Activated T-cell treated with anti-CD3 and anti-CD28 coated beads for 48 hours (primary cell): Measurements from ENCODE around the gene CRCP.
"Not testable (repeated sequence)": the region's sequence is repeated elsewhere in the genome, so short reads cannot be mapped to it uniquely, and the experiment has no call there.

Source experiments
- DNase-seq: peaks from one replicate; pipeline ENCODE4 v3.0.0-alpha.2; 2020; ENCODE audit warnings: low read depth

The CRCP gene

DNA sequence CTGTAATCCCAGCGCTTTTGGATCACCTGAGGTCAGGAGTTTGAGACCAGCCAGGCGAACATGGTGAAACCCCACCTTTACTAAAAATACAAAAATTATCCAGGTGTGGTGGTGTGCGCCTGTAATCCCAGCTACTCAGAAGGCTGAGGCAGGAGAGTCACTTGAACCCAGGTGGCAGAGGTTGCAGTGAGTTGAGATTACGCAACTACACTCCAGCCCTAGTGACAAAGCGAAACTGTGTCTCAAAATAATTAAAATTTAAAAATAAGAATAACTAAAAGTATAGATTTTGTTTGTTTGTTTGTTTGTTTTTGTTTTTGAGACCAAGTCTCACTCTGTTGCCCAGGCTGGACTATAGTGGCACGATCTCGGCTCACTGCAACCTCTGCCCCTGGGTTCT is 41.4 kb downstream of the CRCP start:
- DNase-seq, result not testable (repeated sequence)

DNA sequence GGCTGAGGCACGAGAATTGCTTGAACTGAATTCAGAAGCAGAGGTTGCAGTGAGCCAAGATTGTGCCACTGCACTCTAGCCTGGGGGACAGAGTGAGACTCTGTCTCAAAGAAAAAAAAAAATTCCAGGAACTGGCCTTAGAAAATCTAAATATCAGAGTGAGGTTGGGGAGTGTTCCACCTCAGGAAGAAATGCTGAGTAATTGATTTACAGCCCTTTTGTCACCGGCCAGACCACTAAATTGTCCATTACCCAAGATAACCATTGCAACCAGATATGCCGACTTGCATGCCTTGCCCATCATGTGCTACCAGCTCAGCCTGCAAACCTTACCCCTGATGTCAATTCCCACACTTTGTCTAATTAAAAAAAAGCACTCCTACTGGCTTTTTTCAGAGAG is 42.4 kb downstream of the CRCP start:
- no peak for DNase-seq

DNA sequence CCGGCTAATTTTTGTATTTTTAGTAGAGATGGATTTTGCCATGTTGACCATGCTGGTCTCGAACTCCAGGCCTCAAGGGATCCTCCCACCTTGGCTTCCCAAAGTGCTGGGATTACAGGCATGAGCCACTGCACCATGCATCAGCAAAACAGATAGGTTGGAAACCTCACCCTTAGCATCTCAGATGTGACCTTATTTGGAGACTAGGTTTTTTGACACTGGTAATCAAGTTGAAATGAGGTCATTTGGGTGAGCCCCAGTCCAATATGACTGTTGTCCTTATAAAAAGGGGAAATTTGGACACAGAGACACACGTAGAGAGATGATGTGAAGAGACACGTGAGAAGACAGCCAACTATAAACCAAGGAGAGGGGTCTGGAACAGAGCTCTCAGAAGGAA is 48.0 kb downstream of the CRCP start:
- no peak for DNase-seq

DNA sequence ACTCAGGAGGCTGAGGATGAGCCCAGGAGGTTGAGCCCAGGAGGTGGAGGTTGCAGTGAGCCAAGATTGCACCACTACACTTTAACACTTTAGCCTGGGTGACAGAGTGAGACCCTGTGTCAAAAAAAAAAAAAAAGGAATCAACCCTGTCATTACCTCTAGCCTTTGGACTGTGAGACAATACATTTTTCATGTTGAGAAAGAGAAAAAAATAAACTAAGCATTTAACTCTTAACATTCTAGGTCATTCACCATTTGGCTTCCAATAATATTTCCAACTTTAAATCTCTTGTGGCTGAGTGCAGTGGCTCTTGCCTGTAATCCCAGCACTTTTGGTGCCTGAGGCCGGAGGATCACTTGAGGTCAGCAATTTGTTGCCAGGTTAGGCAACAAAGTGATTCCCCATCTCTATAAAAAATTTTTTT is 48.6 kb downstream of the CRCP start:
- DNase-seq, result no peak

DNA sequence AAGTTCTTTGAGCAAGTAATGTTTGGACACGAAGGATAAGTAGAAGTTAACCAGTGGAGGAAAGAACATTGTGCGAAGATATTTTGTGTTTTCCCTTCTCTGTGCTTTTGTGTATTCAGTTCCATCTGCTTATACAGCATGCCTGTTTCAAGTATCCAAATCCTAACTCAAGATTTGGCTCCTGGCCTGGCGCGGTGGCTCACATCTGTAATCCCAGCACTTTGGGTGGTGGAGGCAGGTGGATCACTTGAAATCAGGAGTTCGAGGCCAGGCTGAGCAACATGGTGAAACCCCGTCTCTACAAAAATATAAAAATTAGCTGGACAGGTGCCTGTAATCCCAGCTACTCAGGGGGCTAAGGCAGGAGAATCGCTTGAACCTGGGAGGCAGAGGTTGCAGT is 49.7 kb downstream of the CRCP start:
- DNase-seq, result no peak

DNA sequence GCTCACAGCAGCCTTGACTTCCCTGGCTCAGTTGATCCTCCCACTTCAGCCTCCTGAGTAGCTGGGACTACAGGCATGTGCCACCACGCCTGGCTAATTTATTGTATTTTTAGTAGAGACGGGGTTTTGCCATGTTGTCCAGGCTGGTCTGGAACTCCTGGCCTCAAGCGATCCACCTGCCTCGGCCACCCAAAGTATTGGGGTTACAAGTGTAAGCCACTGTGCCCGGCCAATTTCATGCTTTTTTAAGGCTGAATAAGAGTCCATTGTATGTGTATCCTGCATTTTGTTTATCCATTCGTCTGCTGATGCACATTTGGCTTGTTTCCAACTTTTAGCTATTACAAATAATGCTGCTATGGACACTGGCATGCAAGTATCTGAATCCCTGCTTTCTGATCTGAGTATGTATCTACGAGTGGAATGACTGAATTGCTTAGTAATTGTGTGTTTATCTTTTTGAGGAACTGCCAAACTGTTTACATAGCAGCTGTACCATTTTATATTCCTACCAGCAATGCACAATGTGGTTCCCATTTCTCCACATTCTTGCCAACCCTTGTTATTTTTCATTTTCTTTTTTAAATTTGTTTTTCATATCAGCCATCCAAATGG is 53.2 kb downstream of the CRCP start:
- no peak for DNase-seq

DNA sequence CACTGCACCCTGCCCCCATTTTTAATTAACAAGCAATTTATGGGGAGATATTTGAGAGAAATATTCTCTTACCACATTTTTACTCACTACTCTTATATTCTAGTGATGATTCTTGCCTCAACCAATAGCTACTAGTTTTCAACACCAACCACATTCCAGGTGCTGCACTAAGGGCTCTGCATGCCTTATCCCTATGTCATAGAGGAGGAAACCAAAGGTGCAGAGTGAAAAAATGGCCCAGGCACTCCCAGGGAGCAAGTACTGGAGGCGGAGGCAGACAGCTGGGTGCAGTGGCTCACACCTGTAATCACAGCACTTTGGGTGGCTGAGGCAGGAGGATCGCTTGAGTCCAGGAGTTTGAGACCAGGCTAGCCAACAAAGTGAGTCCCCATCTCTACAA is 55.0 kb downstream of the CRCP start:
- no peak for DNase-seq

DNA sequence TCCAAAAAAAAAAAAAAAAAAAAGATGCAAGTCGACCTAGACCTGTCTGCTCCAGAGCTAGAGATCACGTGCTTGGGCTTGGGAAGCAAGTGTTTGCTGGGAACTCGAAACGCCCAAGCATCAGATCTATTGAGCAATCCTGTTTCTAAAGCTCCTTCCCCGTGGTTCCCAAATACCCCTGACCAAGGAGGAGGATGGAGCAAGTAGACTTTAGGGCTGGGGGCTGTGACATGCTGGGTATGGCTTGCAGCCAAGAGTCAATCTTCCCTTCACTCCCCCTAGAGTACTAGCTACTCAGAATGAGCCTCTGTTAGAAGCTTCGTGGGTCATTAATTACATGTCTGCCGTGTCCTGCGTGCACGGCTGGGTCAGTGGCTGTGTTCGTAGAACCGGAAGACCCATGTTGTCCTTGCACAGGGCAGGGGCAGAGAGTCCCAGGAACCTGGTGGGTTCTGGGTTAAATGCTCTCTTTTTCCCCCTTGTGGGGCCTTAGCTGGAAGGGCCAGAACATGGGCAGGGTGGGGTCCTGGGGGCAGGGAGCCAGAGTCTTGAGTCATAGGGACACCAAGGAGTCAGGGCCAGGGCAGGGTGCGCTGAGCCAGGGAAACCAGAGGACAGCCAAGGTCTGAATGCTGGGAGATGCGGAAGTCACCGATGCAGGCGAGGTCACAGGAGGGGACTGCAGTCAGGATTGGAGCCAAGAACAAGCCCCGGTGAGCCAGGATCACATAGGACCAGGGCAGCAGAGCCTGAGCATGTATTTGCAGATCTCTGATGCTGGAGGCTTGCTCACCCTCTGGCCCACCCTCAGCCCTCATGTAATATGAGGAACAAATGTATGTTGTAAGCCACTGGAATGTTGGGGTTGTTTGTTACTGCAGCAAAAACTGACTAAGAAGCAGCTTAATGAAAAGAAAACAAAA is 55.9 kb downstream of the CRCP start:
- DNase-seq, result no peak

DNA sequence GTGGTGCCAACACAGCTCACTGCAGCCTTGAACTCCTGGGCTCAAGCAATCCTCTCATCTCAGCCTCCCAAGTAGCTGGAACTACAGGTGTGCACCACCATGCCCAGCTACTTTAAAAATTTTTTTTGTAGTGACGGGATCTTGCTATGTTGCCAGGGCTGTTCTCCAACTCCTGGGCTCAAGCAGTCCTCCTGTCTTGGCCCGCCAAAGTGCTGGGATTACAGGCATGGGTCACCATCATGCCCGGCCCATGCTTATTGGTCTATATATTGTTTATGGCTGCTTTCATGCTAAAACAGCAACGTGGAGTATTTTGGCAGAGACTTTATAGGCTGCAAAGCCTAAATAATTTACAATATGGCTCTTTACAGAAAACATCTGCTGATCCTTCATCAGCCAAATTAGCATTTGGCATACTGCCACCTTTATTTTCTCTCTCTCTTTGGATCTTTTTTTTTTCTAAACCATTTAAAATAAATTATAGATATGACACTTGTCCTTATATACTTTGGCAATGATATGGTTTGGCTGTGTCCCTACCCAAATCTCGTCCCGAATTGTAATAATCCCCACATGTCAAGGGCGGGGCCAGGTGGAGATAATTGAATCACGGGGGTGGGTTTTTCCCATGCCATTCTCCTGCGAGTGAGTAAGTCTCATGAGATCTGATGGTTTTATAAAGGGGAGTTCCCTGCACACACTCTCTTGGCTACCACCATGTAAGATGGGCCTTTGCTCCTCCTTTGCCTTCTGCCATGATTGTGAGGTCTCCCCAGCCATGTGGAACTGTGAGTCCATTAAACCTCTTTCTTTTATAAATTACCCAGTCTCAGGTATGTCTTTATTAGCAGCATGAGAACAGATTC is 58.1 kb downstream of the CRCP start:
- DNase-seq, result not testable (repeated sequence)

DNA sequence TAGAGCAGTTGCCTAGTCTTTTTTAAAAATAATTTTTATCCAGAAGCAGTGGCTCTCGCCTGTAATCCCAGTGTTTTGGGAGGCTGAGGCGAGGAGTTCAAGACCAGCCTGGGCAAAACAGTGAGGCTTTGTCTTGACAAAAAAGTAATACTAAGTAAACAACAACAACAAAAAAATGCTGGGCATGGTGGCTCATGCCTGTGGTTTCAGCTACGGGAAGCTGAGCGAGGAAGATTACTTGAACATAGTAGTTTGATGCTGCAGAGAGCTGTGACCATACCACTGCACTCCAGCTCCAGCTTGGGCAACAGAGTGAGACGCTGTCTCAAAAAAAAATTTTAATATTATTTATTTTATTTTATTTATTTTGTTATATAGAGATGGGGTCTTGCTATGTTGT is 59.2 kb downstream of the CRCP start:
- no peak for DNase-seq

DNA sequence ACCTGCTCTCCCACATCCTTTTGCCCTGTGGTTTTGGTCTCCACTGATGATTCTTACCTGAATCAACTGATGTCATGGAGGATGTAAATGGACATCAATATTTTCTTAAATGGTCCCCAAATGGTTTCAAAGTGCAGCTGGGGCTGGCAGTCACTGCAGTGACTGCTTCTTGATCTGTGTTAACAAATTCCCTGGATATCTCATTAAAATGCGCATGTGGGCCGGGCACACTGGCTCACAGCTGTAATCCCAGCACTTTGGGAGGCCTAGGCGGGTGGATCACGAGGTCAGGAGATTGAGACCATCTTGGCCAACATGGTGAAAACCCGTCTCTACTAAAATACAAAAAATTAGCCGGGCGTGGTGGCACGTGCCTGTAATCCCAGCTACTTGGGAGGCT is 60.4 kb downstream of the CRCP start:
- not testable (repeated sequence) for DNase-seq

DNA sequence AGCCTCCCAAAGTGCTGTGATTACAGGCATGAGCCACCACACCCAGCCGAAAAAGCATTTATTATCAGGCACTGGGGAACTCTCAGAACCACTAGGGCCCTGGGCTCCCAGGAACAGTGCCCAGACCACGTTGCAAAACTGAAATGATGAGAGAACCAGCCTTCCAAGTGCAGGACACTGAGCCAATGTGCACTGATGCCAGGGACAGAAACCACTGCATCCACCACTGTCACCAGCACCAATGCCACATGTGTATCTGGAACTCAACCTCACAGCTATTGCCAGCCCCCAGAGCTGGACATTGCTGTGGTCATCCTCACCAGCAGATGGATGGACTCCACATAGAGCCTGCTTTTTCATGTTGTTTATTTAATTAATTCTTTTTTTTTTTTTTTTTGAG is 62.3 kb downstream of the CRCP start:
- no peak for DNase-seq

DNA sequence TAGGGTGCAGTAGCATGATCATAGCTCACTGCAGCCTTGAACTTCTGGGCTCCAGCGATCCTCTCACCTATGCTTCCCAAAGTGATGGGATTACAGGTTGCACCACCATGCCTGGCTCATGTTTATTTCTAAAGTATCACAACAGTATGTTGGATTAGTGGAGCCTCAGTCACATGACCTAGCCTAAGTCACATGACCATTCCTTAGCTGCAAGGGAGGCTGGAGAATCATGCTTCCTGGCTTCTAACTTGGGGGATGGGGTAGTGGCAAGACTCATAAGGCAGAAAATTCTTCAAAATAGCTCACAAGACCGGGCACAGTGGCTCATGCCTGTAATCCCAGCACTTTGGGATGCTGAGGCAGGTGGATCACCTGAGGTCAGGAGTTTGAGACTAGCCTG is 63.6 kb downstream of the CRCP start:
- no peak for DNase-seq

DNA sequence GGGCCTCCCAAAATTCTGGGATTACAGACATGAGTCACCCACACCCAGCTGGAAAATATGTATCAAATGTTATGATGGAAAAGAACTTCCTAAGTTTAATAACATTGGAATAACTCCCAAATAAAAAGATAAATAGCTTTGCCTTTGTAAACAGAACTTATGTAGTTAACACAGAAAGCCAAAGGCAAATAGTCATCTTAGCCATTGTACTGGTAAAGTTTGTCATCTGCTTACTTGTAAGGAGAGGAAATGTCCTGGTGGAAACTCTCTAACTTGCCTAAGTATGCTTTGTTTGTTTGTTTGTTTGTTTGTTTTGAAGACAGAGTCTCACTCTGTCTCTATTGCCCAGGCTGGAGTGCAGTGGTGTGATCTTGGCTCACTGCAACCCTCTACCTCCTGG is 66.7 kb downstream of the CRCP start:
- no peak for DNase-seq

DNA sequence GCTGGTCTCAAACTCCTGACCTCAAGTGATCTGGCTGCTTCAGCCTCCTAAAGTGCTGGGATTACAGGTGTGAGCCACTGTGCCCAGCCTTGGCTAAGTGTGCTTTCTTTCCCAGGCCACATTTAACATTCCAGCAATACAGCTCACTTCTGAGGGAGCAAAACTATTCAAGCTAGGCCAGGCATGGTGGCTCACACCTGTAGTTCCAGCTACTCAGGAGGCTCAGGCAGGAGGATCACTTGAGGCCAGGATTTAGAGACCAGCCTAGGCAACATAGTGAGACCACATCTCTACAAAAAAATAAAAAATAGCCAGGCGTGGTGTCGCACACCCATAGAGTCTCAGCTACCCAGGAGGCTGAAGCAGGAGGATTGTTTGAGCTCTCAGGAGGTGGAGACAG is 67.2 kb downstream of the CRCP start:
- DNase-seq, result no peak

DNA sequence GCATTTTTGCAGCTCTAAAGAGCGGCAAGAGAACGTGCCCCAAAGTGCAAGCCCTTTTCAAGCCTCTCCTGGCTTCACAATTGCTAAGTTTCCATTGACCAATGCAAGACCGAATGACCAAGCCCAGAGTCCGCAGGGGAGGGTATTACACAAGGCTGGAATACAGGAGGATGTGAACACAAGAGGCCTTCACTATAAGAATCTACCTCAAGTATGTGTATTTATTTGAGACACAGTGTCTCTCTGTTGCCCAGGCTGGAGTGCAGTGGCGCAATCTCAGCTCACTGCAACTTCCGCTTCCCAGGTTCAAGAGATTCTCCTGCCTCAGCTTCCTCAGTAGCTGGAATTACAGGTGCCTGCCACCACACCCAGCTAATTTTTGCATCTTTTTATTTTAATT is 68.3 kb downstream of the CRCP start:
- DNase-seq, result no peak

DNA sequence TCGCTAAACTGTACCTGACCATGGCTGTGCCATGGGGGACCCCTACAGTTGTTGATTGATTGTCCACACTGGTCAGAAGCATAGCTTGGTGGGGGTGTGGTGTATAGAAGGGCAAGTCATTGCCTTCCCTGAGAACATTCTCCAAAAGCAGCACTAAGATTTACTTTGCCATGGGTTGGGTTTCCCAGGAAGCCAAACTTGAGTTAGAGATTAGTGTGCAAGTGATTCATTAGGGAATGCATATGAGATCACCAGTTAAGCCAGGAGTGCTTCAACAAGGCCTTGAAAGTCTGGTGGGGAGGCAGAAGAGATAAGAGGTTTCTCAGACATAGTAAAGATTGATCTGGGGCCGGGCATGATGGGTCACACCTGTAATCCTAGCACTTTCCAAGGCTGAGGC is 69.1 kb downstream of the CRCP start:
- no peak for DNase-seq

DNA sequence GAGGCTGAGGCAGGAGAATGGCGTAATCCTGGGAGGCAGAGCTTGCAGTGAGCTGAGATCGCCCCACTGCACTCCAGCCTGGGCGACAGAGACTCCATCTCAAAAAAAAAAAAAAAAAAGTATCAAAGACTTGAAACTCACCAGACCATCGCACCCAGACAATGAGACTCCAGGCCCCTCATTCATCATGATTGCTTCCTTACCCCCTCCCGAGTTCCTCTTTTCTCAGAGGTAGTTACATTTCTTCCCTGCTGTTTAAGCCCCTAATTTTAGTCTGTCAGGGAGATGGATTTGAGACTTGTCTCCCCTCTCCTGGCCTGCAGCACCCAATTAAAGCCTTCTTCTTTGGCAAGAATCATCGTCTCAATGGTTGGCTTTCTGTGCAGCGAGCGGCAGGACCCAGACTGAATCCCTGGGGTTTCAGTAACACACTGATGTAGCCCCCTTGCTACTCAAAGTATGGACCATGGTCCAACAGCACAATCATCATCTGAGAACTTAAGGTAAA is 71.1 kb downstream of the CRCP start:
- DNase-seq, result no peak

DNA sequence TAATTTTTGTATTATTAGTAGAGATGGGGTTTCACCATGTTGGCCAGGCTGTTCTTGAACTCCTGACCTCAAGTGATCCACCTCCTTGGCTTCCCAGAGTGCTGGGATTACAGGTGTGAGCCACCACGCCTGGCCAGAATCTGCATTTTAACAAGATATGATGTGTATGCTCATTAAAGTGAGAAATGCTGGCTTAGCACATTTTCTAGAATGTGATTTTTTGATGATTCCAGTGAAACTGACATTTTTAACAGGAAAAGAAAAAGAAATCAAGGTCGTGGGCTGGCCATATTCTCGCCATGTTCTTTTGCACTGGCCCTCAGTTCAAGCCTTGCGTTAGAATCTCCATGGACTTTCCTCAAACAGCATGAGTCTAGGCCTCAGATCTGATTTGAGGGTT is 72.3 kb downstream of the CRCP start:
- DNase-seq, result no peak

DNA sequence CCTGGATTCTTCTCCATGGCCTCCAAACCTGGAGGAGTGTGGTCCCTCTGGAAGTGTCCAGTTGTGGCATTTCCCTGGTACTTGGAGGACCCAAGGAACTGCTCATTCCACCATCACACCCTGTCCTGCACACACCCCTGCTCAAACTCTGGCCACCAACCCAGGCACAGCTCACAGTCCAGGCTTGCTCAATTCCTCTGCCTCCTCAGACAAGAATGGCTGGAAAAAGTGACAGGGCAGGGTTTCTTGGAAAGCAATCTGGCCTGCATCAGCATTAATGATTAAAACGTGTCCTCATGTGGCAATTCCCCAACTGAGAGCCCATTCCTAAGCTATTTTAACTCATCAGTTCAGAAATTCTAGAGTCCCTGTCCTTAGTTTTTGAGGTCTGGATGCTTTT is 73.3 kb downstream of the CRCP start:
- no peak for DNase-seq

DNA sequence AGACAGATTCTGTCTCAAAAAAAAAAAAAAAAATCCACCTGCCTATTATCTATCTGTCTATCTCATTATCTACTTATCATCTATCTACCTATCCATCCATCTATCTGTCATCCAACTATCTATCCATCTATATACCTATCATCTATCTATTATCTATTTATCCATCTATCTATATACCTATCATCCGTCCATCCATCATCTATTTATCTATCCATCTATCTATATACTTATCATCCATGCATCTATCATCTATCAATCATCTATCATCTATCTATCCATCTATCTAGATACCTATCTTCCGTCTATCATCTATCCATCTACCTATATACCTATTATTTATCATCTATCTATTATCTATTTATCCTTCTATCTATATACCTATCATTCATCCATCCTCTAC is 74.0 kb downstream of the CRCP start:
- no peak for DNase-seq

DNA sequence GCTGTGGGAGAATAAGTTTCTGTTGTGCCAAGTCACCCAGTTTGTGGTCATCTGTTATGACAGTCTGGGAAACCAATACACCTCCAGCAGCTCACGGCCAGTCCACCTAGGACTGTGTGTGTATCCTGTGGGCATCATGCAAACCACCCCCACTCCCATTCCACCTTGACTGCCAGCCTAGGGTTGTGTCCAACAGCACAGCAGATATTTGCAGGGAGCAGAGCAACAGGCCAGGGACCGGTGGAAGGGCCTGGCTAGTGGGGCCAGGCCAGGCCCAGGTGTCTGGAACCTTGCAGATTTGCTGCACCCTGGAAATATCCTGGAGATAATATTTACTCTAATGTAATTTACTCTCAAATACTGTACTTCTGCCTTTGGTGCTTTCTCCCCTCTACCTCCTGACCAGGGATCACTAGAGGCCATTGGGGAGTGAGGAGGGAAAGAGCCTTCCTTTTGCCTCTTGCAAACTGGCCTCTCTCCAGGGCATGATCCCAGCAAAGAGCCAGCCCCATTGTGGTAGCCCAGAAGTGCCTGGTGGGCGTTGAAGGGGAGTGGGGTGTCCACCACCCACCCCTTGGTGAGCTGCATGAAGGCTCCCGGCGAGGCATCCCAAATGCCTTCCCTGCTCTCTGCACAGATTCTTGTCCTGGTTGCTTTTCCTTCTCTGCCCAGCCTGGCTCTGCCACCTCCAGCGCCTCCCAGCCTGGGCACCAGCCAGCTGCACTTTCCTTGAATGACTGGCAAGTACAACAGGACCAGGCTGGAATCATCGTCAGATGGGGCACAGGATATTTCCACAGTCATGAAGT is 75.3 kb downstream of the CRCP start:
- no peak for DNase-seq
